GM13976 (cell line): ENCODE data around the gene HECTD4.

ENCODE experiments used
- DNase-seq: peaks from one replicate; pipeline ENCODE4 v3.0.0; 2012; ENCODE audit warnings: low spot score
- CTCF ChIP-seq: IDR thresholded peaks from 2 replicates; pipeline ENCODE4 v1.5.1; 2012; ENCODE audit warnings: borderline replicate concordance, mild to moderate bottlenecking; ENCODE audit not compliant: insufficient read depth; ENCODE audit errors: extremely low read depth, missing control alignments, control extremely low read depth
- in situ Hi-C: fragments of 300-500 bp; cut with MboI; formaldehyde crosslinking; loops from one replicate; pipeline ENCODE4 v1.12.0; 2022; ENCODE audit warnings: low sequenced_read_pairs, mixed read lengths, inconsistent platforms; ENCODE audit not compliant: unreplicated experiment

Gene HECTD4

DNA sequence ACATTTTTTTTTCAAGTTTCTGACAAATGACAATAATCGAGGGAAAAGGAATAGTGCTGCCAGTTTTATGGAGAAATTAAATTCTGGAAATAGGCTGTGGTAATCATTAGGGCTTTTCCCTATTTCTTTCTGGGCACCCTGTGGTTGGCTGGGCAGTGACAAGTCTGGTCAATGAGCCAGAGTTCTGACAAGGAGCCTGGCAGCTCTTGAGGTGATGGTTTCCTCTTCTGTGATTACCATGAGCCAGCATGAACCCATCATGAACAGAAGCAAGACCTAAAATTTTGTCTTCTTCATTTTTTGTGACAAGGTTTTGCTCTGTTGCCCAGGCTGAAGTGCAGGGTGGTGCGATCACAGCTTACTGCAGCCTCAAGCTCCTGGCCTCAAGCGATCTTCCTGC is 141.1 kb downstream of the HECTD4 start:
- no peak for DNase-seq
- no peak for TF ChIP-seq CTCF
- in situ Hi-C loops, result no loop called here

DNA sequence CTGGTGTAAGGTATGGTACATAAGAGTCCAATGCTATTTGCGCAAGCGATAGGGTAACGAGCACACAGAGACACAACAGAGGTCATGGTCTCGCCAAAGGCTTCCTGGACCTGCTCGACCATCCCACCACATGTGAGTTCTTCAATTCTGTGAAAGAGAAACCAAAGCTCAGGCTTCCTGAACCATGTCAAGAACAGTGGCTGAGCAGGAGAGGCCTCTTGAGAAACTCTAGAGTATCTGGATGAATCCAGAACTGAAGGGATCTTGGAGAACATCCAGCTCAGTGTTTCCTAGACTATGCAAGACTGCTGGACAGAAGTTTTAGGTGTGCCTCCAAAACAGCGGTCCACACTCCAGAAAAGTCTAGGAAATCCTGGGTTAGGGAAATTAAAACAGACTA is 142.3 kb downstream of the HECTD4 start:
- no peak for TF ChIP-seq CTCF
- in situ Hi-C loops, result no loop called here
- DNase-seq, result no peak

GRCh38 chr12:112239020-112239419 is 143.2 kb downstream of the HECTD4 start:
- no peak for TF ChIP-seq CTCF
- in situ Hi-C loops, result no loop called here
- no peak for DNase-seq

GRCh38 chr12:112238441-112238840 is 143.8 kb downstream of the HECTD4 start:
- in situ Hi-C loops, result no loop called here
- no peak for DNase-seq
- TF ChIP-seq CTCF, result no peak

GRCh38 chr12:112236786-112237185 is 145.4 kb downstream of the HECTD4 start:
- TF ChIP-seq CTCF, result no peak
- in situ Hi-C loops, result no loop called here
- DNase-seq, result no peak

DNA sequence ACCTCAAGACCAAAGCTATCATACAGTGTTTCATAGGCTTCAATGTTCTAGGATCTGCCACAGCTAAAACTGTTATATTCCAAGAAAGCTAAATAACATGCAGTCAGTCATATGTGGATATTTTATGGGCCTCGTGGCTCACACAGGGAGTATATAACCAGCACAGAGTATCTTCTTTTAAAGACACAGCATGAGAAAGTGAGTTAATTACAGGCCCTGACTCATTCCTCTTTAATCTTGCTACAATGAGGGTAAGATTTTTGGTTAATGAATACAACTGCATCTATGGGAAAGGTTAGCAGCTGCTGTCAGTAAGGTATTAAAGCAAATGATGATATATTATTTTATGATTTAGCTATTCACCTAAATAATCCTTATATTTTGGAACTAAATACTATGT is 145.8 kb downstream of the HECTD4 start:
- in situ Hi-C loops, result no loop called here
- DNase-seq, result no peak
- no peak for TF ChIP-seq CTCF

GRCh38 chr12:112234303-112234702 is 147.9 kb downstream of the HECTD4 start:
- in situ Hi-C loops, result no loop called here
- TF ChIP-seq CTCF, result no peak
- DNase-seq, result no peak
